ENCODE results near the gene HBS1L. TPM values are rescaled to one million over a fixed set of nuclear protein-coding genes. Genes with fewer than 3 reads are reported as not detected.

Gene HBS1L
- total RNA-seq, 1 donor from 2014 or later, result 39.1 TPM

DNA sequence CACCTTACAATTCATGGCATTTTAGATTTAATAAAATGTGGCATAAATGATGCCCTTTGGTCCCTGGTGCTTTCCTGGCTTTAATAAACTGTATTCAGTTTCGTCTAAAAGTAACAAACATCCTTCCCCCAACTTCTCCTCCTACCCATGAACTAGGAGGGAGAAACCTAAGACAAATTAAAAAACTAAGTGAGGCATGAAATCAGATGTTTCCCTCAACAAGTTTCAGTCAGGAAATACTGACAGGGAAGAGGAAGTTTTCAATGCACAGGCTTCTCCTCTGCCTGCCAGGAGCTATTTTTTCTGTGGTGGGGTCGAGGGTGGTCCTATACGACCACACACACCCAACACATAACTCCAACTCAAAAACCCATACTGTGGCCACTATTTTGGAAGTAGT lies 10.0 kb downstream of the HBS1L start:
- Histone ChIP-seq H3K4me3 (ENCODE audit: low read length in 3 of 3) (no peak overlapping the region), H3K4me1 (ENCODE audit: control insufficient read depth in 3 of 3, insufficient read depth in 3 of 3, low read length in 3 of 3) (no peaks in the 10 kb centered on the region), H3K27ac (ENCODE audit: low read depth, low read length) (no peak overlapping the region), H3K27me3 (ENCODE audit: control insufficient read depth in 3 of 3, insufficient read depth in 3 of 3, low read length in 3 of 3) (no peaks in the 10 kb centered on the region), H3K36me3 (ENCODE audit: control insufficient read depth in 3 of 3, insufficient read depth in 3 of 3, low read length in 3 of 3) (peaks cover 0 to 14% (median 7%) of the 10 kb centered on the region in 3 donors), H3K9ac (ENCODE audit: low read depth in 1 of 3, low read length in 3 of 3) (no peak overlapping the region), H3K9me3 (ENCODE audit: control insufficient read depth in 3 of 3, low read length in 3 of 3) (no peaks in the 10 kb centered on the region)

DNA sequence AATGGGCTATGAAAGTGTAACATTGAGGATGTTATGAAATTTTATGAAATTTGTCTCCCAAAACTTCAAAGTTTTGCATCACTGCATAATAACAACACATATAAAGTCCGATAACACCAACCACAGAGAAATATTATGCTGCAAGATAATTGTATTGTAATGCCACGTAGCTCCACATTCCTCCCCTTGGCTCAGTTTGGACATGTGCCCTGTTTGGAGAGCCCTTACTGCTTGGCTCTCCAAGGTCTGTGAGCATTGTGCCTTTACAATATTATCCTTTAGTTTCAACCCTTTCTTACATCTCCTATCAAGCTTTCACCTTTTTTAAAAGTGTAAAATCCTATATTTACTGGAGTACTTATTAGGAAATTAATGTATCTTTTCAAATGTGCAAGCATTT lies 10.8 kb downstream of the HBS1L start:
- Histone ChIP-seq H3K4me3 (ENCODE audit: low read length in 3 of 3) (no peak overlapping the region), H3K9me3 (ENCODE audit: control insufficient read depth in 3 of 3, low read length in 3 of 3) (no peaks in the 10 kb centered on the region), H3K9ac (ENCODE audit: low read depth in 1 of 3, low read length in 3 of 3) (no peak overlapping the region), H3K27me3 (ENCODE audit: control insufficient read depth in 3 of 3, insufficient read depth in 3 of 3, low read length in 3 of 3) (no peaks in the 10 kb centered on the region), H3K36me3 (ENCODE audit: control insufficient read depth in 3 of 3, insufficient read depth in 3 of 3, low read length in 3 of 3) (peaks cover 0 to 16% (median 7%) of the 10 kb centered on the region in 3 donors), H3K27ac (ENCODE audit: low read depth, low read length) (no peak overlapping the region), H3K4me1 (ENCODE audit: control insufficient read depth in 3 of 3, insufficient read depth in 3 of 3, low read length in 3 of 3) (no peaks in the 10 kb centered on the region)

DNA sequence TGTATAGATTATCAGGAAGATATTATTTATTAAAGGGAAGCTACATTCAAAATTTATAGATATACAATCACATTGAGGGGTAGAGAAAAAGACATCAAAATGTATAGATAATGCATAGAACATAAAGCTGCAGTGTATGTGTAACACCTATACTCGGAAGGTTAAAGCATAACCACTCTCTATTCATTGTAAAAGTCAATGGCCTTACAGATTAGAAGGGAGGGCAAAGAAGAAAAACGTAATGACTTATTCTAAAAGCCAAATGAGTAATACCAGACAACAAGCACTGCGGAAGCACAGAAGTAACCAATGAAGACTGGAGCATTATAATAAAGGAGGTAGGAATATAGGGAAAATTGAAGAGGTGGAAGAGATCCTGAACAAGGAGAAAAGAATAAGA lies 11.3 kb downstream of the HBS1L start:
- Histone ChIP-seq H3K4me3 (ENCODE audit: low read length in 3 of 3) (no peak overlapping the region), H3K36me3 (ENCODE audit: control insufficient read depth in 3 of 3, insufficient read depth in 3 of 3, low read length in 3 of 3) (peaks cover 0 to 15% (median 5%) of the 10 kb centered on the region in 3 donors), H3K27ac (ENCODE audit: low read depth, low read length) (no peak overlapping the region), H3K27me3 (ENCODE audit: control insufficient read depth in 3 of 3, insufficient read depth in 3 of 3, low read length in 3 of 3) (no peaks in the 10 kb centered on the region), H3K9me3 (ENCODE audit: control insufficient read depth in 3 of 3, low read length in 3 of 3) (no peaks in the 10 kb centered on the region), H3K4me1 (ENCODE audit: control insufficient read depth in 3 of 3, insufficient read depth in 3 of 3, low read length in 3 of 3) (no peaks in the 10 kb centered on the region), H3K9ac (ENCODE audit: low read depth in 1 of 3, low read length in 3 of 3) (no peak overlapping the region)

DNA sequence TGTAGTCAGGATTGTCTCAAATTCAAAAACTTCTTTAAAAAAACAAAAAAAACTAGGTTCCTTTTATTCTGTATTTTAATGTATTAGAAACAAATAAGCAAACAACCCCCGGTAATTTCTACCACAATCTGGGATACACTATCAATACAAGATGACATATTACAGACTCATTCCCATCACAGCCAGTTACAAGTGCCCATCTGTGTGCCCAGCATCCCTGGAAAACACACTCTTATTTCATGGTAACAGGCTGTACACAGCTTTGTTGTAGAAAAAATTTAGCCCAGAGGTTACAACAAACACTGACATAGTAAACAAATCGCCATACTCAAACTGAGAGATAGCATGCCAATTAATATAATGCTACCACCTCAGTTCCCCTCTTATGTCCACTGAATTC lies 16.3 kb downstream of the HBS1L start:
- Histone ChIP-seq H3K27me3 (ENCODE audit: control insufficient read depth in 3 of 3, insufficient read depth in 3 of 3, low read length in 3 of 3) (no peaks in the 10 kb centered on the region), H3K27ac (ENCODE audit: low read depth, low read length) (no peak overlapping the region), H3K9ac (ENCODE audit: low read depth in 1 of 3, low read length in 3 of 3) (no peak overlapping the region), H3K4me1 (ENCODE audit: control insufficient read depth in 3 of 3, insufficient read depth in 3 of 3, low read length in 3 of 3) (no peaks in the 10 kb centered on the region), H3K36me3 (ENCODE audit: control insufficient read depth in 3 of 3, insufficient read depth in 3 of 3, low read length in 3 of 3) (peaks cover 0 to 18% (median 17%) of the 10 kb centered on the region in 3 donors), H3K4me3 (ENCODE audit: low read length in 3 of 3) (no peak overlapping the region), H3K9me3 (ENCODE audit: control insufficient read depth in 3 of 3, low read length in 3 of 3) (no peaks in the 10 kb centered on the region)

DNA sequence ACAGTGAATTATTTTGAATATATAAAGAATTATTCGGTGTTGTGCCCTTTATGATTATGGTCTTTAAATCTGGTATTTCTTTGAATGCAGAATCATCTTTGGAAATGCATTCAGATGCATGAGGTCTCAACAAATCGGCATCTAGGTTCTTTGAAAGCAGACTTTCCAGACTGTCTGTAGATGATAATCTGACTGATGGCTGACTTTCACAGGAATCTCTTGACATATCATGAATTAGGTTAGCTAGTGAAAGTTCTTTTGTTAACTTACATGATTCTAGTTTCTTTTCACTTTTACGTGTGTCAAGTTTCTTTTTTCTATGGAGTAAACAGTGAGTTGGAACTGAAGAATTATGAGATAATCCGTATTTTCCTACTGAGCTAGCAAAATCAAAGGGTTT lies 17.1 kb downstream of the HBS1L start:
- peaks cover 0 to 21% (median 20%) of the 10 kb centered on the region in 3 donors for H3K36me3 ChIP-seq (ENCODE audit: control insufficient read depth in 3 of 3, insufficient read depth in 3 of 3, low read length in 3 of 3)
- no peaks in the 10 kb centered on the region for H3K9me3 ChIP-seq (ENCODE audit: control insufficient read depth in 3 of 3, low read length in 3 of 3)
- no peaks in the 10 kb centered on the region for H3K27me3 ChIP-seq (ENCODE audit: control insufficient read depth in 3 of 3, insufficient read depth in 3 of 3, low read length in 3 of 3)
- no peak overlapping the region for H3K4me3 ChIP-seq (ENCODE audit: low read length in 3 of 3)
- H3K4me1 ChIP-seq (ENCODE audit: control insufficient read depth in 3 of 3, insufficient read depth in 3 of 3, low read length in 3 of 3), result no peaks in the 10 kb centered on the region
- no peak overlapping the region for H3K27ac ChIP-seq (ENCODE audit: low read depth, low read length)
- no peak overlapping the region for H3K9ac ChIP-seq (ENCODE audit: low read depth in 1 of 3, low read length in 3 of 3)

DNA sequence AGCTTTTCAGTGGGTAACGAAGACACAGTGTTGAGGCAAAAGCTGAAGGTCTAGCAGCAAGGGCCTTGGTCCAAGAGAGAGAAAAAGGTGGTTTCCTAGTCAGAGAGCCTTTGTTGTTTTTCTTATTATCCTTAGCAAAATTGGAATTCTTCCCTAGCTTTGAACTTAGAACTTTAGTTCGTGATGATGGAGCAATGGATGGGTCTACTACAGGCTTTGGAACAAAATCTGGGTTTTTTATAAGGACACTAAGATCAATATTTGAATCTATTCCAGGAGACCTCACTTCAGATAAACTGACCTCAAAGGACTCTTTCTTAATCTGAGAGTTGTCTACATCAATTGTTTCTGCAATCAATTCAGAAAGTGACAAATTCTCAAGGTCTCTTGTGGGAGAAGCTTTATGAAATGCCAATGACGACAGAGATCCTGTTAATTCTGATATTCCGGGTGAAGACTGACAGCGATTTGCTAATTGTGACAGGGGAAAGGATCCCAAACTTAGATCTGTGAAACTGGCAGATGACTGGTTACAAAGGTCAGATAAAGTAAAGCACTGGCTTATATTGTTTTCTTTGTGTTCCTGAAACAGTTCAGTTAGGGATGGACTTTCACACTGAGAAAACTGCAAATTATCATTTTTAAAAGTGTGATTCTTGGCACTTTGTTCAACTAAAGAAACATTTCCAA lies 17.7 kb downstream of the HBS1L start:
- peaks cover 0 to 21% (median 20%) of the 10 kb centered on the region in 3 donors for H3K36me3 ChIP-seq (ENCODE audit: control insufficient read depth in 3 of 3, insufficient read depth in 3 of 3, low read length in 3 of 3)
- no peak overlapping the region for H3K9ac ChIP-seq (ENCODE audit: low read depth in 1 of 3, low read length in 3 of 3)
- H3K27ac ChIP-seq (ENCODE audit: low read depth, low read length), result no peak overlapping the region

DNA sequence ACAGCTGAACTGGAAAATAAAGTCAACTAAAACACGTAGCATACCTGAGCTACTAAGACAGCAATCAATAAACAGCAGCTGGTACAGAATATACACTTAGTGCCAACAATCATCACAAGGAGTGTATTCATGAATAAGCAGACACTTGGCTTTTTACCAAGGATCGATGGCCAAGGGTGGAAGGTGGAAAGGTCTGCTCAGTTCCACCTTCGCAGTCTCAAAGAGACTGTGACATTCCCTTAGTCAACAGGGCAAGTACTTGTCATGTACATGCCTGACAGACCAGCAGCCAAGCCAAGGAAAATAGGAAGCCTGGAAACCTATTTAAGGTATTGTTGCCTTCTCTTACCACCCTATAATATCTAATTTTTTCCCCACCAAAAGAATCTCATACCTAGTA lies 21.4 kb downstream of the HBS1L start:
- H3K27ac ChIP-seq (ENCODE audit: low read depth, low read length), result no peak overlapping the region
- H3K9ac ChIP-seq (ENCODE audit: low read depth in 1 of 3, low read length in 3 of 3), result no peak overlapping the region
- no peaks in the 10 kb centered on the region for H3K9me3 ChIP-seq (ENCODE audit: control insufficient read depth in 3 of 3, low read length in 3 of 3)
- H3K4me1 ChIP-seq (ENCODE audit: control insufficient read depth in 3 of 3, insufficient read depth in 3 of 3, low read length in 3 of 3), result no peaks in the 10 kb centered on the region
- H3K36me3 ChIP-seq (ENCODE audit: control insufficient read depth in 3 of 3, insufficient read depth in 3 of 3, low read length in 3 of 3), result peaks cover 0 to 26% (median 16%) of the 10 kb centered on the region in 3 donors
- H3K4me3 ChIP-seq (ENCODE audit: low read length in 3 of 3), result no peak overlapping the region
- no peaks in the 10 kb centered on the region for H3K27me3 ChIP-seq (ENCODE audit: control insufficient read depth in 3 of 3, insufficient read depth in 3 of 3, low read length in 3 of 3)

More for the DNA sequence above, 17.7 kb downstream of the HBS1L start:
- Histone ChIP-seq H3K9me3 (ENCODE audit: control insufficient read depth in 3 of 3, low read length in 3 of 3) (no peaks in the 10 kb centered on the region), H3K27me3 (ENCODE audit: control insufficient read depth in 3 of 3, insufficient read depth in 3 of 3, low read length in 3 of 3) (no peaks in the 10 kb centered on the region), H3K4me3 (ENCODE audit: low read length in 3 of 3) (no peak overlapping the region), H3K4me1 (ENCODE audit: control insufficient read depth in 3 of 3, insufficient read depth in 3 of 3, low read length in 3 of 3) (no peaks in the 10 kb centered on the region)

DNA sequence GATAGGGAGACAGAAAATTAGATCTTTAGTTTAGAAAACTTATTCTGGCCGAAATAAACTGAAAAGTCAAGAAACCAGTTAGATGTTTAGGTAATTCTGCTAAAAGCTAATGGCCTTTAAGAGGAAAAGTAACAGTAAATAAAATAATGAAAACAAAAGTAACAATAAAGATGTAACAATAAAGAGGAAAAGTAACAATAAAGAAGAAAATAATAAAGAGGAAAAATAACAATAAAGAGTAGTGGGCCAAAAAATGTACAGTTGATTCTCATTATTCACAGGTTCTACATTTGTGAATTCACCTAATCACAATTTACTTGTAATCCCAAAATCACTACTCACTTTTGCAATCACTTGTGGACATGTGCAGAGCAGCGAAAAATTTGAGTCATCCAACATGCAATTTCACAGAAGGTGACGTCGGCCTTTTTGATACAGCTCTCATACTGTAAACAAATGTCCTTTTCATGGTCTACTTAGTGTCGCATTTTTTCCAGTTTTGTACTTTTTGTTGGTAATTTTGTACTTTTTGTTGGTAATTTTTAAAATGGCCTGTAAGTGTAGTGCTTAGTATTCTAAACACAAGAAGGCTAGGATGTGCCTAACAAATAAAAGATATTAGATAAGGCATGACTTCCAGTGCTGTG lies 24.0 kb downstream of the HBS1L start:
- H3K27ac ChIP-seq (ENCODE audit: low read depth, low read length), result no peak overlapping the region
- no peaks in the 10 kb centered on the region for H3K4me1 ChIP-seq (ENCODE audit: control insufficient read depth in 3 of 3, insufficient read depth in 3 of 3, low read length in 3 of 3)
- no peak overlapping the region for H3K9ac ChIP-seq (ENCODE audit: low read depth in 1 of 3, low read length in 3 of 3)
- peaks cover 0 to 14% (median 8%) of the 10 kb centered on the region in 3 donors for H3K36me3 ChIP-seq (ENCODE audit: control insufficient read depth in 3 of 3, insufficient read depth in 3 of 3, low read length in 3 of 3)
- no peaks in the 10 kb centered on the region for H3K9me3 ChIP-seq (ENCODE audit: control insufficient read depth in 3 of 3, low read length in 3 of 3)
- H3K27me3 ChIP-seq (ENCODE audit: control insufficient read depth in 3 of 3, insufficient read depth in 3 of 3, low read length in 3 of 3), result no peaks in the 10 kb centered on the region
- H3K4me3 ChIP-seq (ENCODE audit: low read length in 3 of 3), result no peak overlapping the region

DNA sequence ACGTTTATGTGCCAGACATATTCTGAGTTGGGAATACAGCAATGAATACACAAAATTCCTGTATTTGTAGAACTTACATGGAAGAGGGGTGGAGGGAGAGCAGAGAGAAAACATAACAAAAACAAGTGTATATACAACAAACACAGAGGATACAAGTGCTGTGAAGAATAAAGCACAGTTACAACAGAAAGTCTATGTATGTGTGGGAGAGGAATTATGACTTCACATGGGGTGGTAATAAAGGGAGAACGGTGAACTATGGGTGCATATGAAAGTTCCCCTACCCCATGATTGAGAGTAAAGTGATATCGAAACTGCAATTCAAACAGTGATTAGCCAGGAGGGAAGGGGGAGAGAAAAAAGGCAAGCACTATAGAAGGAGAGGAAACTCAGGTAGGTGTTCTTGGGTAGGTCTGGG lies 24.6 kb downstream of the HBS1L start:
- Histone ChIP-seq H3K9me3 (ENCODE audit: control insufficient read depth in 3 of 3, low read length in 3 of 3) (no peaks in the 10 kb centered on the region), H3K36me3 (ENCODE audit: control insufficient read depth in 3 of 3, insufficient read depth in 3 of 3, low read length in 3 of 3) (peaks cover 0 to 14% (median 8%) of the 10 kb centered on the region in 3 donors), H3K4me1 (ENCODE audit: control insufficient read depth in 3 of 3, insufficient read depth in 3 of 3, low read length in 3 of 3) (no peaks in the 10 kb centered on the region), H3K9ac (ENCODE audit: low read depth in 1 of 3, low read length in 3 of 3) (no peak overlapping the region), H3K4me3 (ENCODE audit: low read length in 3 of 3) (no peak overlapping the region), H3K27me3 (ENCODE audit: control insufficient read depth in 3 of 3, insufficient read depth in 3 of 3, low read length in 3 of 3) (no peaks in the 10 kb centered on the region), H3K27ac (ENCODE audit: low read depth, low read length) (no peak overlapping the region)

DNA sequence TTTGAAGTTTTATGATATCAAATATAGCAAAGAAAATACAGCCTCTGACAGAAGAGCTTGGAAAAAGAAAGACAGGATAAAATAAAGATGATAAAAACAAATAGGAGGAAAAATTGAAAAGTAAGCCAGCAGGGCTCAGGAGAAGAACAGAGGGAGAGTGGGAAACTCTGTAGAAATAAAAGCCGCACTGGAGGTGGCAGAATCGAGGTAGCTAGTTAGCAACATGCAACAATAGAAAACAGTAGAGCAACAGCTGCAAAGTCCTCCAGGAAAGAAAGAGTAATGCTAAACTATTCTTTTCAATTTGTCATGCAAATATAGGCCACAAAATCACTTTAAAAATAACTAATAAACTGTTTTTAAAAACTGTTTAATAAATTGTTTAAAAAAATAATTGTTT lies 28.8 kb downstream of the HBS1L start:
- no peak overlapping the region for H3K4me3 ChIP-seq (ENCODE audit: low read length in 3 of 3)
- H3K27ac ChIP-seq (ENCODE audit: low read depth, low read length), result no peak overlapping the region
- H3K36me3 ChIP-seq (ENCODE audit: control insufficient read depth in 3 of 3, insufficient read depth in 3 of 3, low read length in 3 of 3), result peaks cover 0 to 5% (median 5%) of the 10 kb centered on the region in 3 donors
- no peaks in the 10 kb centered on the region for H3K9me3 ChIP-seq (ENCODE audit: control insufficient read depth in 3 of 3, low read length in 3 of 3)
- H3K27me3 ChIP-seq (ENCODE audit: control insufficient read depth in 3 of 3, insufficient read depth in 3 of 3, low read length in 3 of 3), result no peaks in the 10 kb centered on the region
- no peak overlapping the region for H3K9ac ChIP-seq (ENCODE audit: low read depth in 1 of 3, low read length in 3 of 3)
- H3K4me1 ChIP-seq (ENCODE audit: control insufficient read depth in 3 of 3, insufficient read depth in 3 of 3, low read length in 3 of 3), result no peaks in the 10 kb centered on the region

All from skeletal muscle tissue (tissue), 4 donors.